Measurements from ENCODE around the gene POU6F2.

POU6F2 gene

DNA sequence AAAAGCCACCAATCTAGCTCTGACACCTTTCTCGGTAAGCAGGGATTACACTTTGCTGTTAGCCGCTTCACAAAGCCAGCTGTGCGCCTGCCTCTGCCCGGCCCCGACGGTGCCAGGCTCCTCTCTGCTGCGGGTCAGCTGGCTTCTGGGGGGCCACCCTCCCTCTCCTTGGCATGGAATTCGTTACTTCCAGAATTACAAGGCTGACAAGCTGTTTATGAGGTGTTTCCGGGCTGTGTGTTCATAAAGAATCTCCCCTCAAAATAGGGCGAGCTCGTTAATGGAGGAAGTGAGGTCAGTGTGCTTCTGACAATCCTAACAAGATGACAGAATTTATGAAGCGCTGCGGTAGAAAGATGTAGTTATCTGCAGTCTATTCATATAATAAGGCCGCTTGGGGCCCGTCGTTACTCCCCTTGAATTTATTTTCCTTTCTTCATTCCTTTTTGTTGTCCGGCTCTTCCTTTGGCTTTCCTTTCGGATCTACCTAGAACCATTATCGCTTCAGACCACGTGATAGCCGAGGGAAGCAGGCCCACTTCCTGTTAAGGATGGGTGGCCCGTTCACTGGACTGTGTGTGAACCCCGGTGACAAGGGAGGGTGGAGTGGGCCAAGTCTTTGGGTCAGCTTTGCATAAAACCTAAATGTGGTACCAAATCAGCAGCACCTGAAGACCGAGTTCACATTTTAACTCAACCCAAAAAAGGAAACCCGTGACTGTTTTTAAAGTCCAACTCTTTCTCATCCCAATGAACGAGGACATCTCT lies 315.5 kb downstream of the POU6F2 start:
- no peak for TF ChIP-seq ZFX (IDR thresholded peaks at IDR 0.05; ENCODE audit: borderline replicate concordance)
- TF ChIP-seq, protein P1, sequence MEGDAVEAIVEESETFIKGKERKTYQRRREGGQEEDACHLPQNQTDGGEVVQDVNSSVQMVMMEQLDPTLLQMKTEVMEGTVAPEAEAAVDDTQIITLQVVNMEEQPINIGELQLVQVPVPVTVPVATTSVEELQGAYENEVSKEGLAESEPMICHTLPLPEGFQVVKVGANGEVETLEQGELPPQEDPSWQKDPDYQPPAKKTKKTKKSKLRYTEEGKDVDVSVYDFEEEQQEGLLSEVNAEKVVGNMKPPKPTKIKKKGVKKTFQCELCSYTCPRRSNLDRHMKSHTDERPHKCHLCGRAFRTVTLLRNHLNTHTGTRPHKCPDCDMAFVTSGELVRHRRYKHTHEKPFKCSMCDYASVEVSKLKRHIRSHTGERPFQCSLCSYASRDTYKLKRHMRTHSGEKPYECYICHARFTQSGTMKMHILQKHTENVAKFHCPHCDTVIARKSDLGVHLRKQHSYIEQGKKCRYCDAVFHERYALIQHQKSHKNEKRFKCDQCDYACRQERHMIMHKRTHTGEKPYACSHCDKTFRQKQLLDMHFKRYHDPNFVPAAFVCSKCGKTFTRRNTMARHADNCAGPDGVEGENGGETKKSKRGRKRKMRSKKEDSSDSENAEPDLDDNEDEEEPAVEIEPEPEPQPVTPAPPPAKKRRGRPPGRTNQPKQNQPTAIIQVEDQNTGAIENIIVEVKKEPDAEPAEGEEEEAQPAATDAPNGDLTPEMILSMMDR (IDR thresholded peaks at IDR 0.05): no peak
- H3K27ac ChIP-seq: no peak overlapping the region

- H3K27ac ChIP-seq: no peak overlapping the region
- TF ChIP-seq, protein P1 (IDR thresholded peaks at IDR 0.05): no peak
- TF ChIP-seq ZFX (IDR thresholded peaks at IDR 0.05; ENCODE audit: borderline replicate concordance): no peak
These were observed 316.3 kb downstream of the POU6F2 start for GRCh38 chr7:39294022-39294421.

- no peak overlapping the region for H3K27ac ChIP-seq
- TF ChIP-seq, protein P1 (IDR thresholded peaks at IDR 0.05): no peak
- TF ChIP-seq ZFX (IDR thresholded peaks at IDR 0.05; ENCODE audit: borderline replicate concordance): no peak
These were observed 318.1 kb downstream of the POU6F2 start for GRCh38 chr7:39295796-39296195.

DNA sequence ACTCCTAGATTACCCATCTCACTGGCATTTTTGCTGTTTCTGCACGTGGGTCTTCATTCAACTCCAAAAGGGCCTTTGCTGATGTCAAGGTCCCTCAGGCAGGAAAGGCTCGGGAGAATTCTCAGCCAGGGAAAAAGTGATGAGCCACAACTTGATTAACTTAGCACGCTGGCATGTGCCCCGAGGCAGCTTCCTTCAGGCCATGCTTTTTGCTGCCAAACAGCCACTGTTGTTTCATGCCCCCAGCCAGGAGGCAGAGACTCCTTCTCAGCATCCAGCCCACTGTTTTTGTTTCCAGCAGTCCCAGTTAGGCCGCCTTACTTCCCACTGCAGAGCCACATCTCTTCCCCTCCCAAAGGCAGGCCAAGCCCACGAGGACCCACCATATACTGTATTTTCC lies 322.0 kb downstream of the POU6F2 start:
- TF ChIP-seq, protein P1 (IDR thresholded peaks at IDR 0.05): no peak
- no peak for TF ChIP-seq ZFX (IDR thresholded peaks at IDR 0.05; ENCODE audit: borderline replicate concordance)
- H3K27ac ChIP-seq: no peak overlapping the region

GRCh38 chr7:39300276-39300675 lies 322.6 kb downstream of the POU6F2 start:
- TF ChIP-seq, protein P1 (IDR thresholded peaks at IDR 0.05): no peak
- TF ChIP-seq ZFX (IDR thresholded peaks at IDR 0.05; ENCODE audit: borderline replicate concordance): no peak

DNA sequence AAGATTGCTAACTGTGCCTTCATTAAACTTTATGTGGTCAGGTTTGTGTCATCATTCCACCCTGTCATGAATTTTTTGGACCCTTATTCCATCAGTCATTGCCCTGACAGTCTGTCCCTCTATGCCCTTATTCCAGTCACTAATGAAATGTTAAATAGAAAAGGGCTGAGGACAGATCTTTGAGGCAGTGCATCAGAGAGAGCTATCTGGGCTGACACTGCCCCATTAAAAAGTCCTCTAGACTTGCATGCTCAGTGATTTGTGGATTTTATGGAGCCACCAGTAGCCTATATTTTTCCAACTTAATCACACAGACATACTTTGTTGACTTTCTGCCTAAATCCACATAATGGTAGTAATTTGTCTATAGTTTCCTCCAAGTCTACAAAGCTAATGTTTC lies 323.8 kb downstream of the POU6F2 start:
- TF ChIP-seq ZFX (IDR thresholded peaks at IDR 0.05; ENCODE audit: borderline replicate concordance): no peak
- TF ChIP-seq, protein P1 (IDR thresholded peaks at IDR 0.05): no peak
- no peak overlapping the region for H3K27ac ChIP-seq

More at GRCh38 chr7:39300276-39300675, 322.6 kb downstream of the POU6F2 start:
- no peak overlapping the region for H3K27ac ChIP-seq

DNA sequence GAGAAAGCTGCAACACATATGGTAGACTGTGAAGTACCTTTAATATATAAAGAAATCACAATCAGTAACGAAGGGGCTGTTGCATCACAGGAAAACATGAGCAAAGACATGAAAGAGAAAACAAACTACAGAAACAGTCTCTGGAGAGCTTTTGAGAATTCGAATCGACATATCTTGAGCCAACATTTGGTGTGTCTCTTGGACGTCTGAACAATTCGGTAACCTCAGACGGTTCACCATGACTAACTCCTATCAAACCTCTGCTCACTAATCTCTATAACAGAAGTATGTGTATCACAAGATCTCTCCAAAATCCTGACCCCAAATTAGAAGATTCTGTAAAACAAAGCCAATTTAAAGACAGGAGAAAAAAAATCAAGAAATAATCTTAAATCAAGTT lies 326.5 kb downstream of the POU6F2 start:
- no peak overlapping the region for H3K27ac ChIP-seq
- TF ChIP-seq ZFX (IDR thresholded peaks at IDR 0.05; ENCODE audit: borderline replicate concordance): no peak
- TF ChIP-seq, protein P1 (IDR thresholded peaks at IDR 0.05): no peak

Measured in 22Rv1 (cell line).